NCI-H1436 (cell line): ENCODE data around the gene ZBTB16.

Source experiments
- DNase-seq: peaks from one replicate; lab custom pipeline; 2025; lab: John Stamatoyannopoulos, UW

The ZBTB16 gene

DNA sequence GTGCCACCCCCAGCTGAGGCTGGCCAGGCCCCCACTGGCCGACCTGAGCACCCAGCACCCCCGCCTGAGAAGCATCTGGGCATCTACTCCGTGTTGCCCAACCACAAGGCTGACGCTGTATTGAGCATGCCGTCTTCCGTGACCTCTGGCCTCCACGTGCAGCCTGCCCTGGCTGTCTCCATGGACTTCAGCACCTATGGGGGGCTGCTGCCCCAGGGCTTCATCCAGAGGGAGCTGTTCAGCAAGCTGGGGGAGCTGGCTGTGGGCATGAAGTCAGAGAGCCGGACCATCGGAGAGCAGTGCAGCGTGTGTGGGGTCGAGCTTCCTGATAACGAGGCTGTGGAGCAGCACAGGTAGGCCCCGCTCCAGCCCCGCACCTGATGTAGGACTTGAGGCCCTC is 4.7 kb downstream of the ZBTB16 start:
- DNase-seq: no peak

DNA sequence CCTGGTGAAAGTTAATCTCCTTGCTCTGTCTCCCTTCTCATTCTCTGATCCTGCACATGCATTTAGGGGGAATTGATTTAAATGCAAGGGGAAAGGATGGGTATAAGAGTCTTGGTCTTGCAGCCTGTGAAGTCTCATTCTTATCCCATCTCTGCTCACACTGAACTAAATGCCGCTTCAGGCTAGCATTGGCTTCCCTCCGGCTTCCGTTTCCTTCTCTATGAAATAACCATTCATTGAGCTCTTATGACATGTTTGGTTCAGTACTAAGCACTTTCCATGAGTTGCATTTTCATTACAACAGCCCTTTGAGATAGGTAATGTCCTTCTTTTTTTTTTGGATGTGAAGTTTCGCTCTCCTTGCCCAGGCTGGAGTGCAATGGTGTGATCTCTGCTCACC is 5.6 kb downstream of the ZBTB16 start:
- no peak for DNase-seq

DNA sequence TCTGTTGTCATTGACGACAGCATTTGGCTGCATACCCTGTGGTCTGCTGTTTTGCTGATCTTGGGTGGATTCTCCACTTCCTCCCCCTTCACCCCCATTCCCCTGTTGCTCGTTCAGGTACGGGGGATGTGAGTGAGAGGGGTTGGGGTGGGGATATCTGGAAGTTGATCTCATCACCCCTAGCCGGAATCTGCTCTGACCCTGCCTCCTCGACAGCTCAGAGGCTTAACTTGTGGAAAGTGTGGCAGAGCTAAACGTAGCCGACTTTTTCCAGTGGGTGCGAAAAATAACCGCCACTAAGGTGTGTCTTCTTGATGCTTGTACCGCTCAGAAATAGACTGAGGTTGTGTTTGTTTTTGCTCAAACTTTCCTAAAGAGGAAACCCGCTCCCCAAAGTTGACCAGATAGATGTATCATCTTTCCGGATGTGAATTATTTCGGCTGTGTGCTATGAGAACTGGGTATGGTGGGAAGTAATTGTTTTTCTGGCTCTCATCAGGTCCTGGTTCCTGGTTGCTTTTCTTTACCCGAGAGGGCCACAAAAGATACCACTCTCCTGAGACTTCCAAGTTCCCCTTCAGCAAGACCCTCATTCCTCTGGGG is 6.6 kb downstream of the ZBTB16 start:
- DNase-seq: no peak

DNA sequence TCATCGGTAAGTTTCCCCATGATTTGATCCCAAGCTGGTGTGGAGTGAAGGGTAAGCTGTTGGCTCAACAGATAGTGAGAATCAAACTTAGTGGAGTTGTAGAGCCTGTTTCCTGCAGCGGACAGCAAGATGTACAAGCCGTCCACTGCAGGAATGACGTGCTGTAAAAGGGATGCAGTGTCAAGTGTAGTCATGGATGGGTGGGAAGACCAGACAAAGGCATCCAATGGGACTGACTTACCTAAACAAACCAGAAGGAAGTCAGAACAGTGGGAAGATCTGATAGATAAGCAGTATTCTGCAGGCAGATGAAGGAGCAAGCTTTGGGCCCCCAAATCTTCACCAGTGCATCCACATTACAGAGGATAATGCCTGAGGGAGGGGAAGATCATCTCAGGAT is 8.8 kb downstream of the ZBTB16 start:
- DNase-seq: no peak

DNA sequence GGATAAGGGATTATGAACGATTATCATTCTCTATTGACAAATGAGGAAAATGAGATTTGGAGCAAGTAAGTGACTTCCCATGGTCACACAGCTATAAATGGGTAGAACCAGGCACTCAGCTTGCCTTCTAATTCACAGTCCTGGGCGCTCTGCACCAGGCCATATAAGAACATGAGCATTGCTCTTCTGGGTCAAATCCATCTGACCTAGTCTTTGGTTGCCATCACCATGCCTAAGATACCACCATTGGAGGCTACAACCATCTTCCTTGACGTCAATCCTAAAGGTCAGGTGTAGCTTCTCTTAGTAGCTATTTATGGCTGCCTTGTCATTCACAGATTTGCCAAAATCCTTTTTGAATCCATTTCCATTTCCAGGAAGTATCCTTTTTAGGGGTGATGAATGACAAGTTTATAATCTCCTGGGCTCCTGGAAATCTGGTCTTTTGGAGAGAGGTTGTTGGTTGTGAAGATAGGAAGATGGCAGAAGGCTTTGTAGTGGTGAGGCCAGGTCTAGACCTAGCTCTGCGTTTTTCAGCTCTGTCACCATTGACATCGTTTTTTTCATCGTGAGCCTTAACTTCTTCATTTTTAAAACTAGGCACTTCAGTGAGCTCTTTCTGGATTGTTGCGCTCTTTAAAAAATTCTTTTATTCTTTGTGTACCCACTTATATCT is 11.1 kb downstream of the ZBTB16 start:
- DNase-seq: no peak

DNA sequence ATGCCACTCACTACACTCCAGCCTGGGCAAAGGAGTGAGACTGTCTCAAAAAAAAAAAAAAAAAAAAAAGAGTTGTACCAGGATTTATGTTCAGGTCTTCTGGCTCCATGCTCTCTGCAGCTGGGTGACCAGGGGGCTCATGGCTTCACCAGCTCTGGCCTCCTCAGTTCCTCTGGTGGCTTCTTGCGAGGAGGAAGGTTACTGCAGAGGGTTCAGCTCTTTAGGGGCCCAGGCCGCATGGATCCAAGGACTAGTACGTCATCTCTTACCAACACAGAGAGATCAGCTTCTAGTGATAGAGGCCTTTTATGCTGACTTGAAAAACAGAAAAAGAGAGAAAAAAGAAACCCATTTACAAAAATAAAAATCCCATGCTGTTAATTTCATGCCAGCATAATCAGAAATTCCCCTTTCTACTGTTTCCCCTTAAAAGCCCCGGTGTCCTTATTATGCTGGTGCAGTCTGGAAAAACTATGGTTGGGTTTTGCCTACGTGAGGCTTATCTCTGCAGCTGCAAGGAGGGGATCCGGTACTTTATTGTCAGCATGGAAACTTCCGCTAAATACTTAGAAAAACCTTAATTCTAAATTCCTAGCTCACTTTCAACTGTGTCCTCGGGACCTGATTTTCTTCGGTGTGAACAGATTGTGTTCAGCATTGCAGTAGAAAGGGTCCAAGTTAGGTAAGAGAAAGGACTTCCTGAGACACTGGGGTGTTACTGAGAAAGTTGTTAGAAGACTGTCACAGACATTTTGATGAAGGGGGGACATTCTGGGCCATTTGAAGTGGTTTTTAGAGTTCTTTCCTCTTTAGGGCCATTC is 13.7 kb downstream of the ZBTB16 start:
- no peak for DNase-seq

DNA sequence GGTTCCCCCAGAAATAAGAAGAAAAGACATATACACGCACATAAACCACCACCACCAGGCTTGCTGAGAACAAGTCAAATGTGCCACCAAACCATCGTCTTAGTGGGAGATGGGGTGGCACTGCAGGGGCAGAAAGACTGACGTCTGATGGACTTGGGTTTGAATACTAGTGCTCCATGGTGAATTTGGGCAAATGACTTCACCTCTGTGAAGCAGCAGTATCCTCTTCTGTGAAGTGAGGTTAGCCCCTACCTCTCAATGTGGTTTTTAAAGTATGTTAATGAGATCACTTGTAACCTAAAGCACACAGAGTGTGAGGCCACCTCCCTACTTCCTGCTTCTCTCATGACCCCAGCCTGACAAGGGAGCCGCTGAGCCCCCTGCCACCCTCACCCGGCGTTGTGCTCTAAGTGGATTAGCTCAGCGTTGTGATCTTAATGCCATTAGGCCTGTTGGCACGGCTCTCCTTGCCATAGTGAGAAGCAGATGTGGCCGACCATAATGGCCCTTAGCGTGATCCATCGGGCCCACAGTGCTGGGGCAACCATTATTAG is 14.4 kb downstream of the ZBTB16 start:
- DNase-seq: no peak

DNA sequence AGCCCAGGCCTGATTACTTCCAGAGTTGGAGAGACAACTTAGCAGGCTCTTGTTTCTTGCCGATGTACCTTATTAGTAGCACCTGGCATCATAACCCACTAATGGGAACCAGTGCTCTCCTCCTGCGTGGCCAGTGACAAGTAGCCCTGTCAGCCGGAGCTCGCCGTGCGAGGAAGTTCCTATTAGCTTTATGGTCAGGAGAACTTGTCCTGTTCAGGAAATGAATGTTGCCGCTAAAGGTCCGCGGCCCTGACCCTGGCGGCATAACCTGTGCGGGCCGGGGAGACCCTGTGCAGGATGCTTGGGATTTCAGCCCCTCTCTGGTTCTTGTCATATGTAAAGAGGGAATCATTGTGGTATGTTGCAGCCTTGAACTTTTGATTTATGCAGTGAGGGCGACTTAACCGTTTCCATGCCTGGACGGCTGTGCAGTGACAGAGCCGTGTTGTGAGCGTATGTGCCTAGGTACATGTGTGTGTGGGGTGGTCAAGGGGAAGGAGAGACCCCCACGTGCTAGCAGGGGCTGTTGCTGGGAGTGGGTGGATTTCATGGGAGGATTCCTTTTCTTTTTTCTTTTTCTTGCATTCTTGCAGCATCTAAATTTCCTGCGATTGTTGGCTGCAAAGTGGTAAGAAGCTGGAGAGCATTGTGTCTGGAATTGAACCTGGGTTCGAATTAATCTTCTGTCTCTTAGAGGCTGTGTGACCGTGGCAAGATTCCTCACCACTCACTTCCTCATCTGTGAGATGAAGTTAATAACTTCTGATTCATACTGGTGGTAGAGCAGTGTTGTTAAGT is 15.2 kb downstream of the ZBTB16 start:
- no peak for DNase-seq

DNA sequence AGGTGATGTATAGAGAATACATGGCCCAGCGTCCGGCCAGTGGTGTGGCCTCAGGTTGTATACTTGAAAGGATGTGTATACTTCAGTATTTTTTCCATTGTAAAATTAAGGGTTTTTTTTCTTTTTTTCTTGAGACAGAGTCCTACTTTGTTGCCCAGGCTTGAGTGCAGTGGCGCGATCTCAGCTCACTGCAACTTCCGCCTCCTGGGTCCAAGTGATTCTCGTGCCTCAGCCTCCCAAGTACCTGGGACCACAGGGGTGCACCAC is 15.8 kb downstream of the ZBTB16 start:
- no peak for DNase-seq

DNA sequence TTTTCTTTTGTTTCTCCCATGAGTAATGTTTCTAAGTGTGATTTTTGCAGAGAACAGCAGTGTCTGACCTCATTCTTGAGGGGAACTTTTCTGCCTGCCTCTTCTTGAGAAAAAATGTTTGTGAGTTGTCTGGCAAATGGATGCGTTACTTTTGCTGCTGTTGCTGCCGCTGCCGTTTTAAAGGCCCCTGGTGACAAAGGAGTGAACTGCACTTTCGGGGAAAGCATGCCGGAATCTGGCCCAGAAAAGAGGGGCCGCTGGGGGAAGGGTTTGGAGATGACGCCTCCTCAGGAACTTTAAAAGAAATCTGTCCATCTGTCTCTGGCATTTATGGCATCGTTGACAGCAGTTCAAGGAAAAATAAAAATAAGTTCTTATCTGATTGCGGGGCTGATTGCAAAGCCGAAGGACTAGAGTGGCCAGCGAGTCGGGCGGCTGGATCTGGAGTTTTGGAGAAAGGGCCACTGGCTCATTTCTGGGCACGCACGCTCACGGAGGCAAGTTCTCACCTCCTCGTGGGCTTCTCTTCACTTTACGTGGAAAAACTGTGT is 16.5 kb downstream of the ZBTB16 start:
- no peak for DNase-seq

DNA sequence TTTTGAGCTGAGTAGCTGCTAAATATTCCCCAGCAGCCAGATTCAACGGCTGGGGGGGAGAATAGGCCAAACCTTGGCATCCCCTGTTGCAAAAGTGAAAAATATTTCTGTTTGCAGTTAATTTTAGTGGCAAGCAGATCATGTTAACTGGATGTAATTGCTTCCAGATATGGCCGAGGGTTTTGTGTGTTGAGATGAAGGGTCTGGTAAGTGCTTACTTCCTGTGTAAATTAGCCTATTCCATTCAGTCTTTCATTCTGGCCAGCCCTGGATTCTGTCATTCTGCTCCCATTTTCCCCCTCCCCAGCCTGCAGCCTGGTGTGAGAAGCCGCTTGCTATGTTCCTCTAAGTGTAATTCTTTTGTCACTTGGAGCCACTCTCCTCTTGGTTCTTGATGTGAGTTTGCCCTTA is 17.4 kb downstream of the ZBTB16 start:
- DNase-seq: peak; percentile 25

DNA sequence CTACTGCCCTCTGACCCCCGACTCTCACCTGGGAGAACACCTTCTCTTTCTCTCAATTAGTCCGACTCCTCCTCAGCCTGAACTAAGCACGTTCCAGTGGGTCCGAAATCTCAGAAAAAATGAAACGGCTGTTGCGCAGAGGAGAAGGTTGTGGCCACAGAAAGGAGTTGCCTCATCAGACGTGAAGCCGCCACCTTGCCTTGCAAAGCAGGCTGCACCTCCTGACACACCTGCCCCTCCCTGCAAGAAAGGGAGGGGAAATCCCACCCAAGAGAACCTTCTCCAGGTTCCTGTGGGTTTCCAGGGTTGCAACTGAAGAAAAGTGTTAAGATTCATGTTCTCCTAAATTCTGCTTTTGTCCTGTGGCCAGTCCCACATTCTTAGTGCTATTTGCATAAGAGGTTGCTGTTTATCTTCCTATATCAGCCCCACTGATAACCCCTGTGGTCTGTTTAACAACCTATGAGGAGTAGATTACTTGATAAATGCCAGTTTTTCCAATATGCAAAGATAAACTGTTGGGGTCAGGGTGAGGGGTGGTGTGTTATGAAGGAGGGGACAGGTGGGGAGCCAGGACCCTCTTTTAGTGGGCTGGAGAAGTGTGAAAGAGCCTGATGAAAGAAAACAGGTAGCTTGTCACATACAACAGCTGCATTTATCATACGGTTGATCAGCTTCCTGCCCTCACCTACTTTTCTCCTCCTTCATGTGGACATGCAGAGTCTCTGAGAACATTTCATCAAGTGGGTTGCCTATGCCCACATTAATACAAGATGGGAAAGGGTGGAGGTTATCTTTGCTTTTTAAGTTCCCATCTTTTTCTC is 18.2 kb downstream of the ZBTB16 start:
- no peak for DNase-seq

DNA sequence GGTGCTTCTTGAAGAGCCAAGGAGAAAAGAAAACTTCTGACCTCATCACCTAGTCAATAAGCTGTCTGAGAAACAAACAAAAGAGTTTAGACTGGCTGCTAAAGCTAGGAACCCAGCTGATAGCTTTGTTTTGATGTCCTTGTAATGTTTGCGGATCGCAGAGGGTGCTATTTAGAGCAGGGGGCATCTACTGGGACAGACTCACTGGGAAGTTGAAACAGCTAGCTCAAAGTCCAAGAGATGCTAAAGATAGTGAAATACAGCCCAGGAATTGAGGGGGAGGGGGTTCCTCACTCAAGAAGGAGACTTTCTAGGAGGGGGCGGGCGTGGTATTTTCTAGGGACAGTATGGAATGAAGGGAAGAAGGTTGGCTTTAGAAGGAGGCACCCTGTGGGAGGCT is 18.9 kb downstream of the ZBTB16 start:
- DNase-seq: no peak

DNA sequence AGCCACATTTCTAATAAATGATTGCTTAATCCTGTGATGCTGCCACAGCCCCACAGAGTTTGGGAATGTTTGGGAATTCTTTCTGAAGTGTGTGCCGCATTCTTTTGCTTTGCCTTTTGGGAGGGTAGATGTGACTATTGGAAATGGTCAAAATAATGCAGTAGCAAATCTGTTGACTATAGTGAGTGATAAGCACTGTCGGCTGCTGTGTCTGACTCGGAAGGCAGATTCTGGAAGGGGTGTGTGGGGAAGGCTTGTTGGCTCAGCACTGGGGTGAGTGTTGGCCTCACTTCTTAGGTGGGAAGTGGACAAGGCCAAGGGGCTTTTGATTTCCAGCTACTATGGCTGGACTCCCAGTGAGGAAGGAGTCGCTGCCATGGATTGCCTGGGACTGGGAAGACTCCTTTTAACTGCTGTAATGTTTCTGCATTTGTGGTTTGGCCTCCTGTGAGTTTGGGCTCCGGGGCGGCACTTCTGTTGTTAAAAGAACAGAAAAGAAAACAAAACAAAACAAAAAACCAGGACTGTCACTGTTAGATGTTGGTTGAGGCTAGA is 20.1 kb downstream of the ZBTB16 start:
- DNase-seq: no peak

DNA sequence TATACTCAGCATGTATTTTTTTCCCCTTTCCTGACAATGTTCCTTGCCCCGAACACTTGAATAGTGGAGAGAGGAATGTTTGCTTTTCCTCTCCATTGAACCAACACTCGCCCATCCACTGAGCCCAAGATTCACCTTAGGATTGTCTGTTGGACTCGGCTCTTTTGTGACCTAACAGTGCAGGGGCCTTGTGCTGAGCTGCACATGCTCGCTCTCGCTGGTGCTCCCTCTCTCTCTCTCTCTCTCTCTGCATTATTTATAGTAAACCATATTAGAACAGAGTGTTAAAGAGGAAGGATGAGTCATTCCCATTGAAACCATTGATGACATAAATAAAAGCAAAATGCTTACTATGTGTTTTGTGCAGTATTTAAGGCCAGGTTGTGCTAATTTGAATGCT is 20.7 kb downstream of the ZBTB16 start:
- no peak for DNase-seq

DNA sequence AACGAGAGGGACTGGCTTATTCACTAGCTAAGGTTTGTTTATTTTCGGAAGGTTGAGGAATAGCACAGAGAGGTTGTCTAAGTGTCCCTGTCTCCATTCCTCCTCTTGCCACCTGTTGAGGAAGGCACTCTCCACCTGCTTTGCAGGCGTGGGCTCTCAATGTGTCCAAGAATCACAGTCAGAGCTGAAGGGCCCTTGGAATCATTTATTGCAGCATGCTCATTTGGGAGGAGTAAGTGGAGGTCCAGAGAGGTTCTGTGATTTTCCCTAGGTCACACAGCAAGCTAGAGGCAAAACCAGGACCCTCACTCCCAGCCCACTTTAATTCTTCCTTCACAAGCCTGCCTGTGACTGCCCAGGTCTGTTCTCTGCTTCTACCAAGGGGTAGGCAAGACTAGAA is 21.3 kb downstream of the ZBTB16 start:
- DNase-seq: no peak

DNA sequence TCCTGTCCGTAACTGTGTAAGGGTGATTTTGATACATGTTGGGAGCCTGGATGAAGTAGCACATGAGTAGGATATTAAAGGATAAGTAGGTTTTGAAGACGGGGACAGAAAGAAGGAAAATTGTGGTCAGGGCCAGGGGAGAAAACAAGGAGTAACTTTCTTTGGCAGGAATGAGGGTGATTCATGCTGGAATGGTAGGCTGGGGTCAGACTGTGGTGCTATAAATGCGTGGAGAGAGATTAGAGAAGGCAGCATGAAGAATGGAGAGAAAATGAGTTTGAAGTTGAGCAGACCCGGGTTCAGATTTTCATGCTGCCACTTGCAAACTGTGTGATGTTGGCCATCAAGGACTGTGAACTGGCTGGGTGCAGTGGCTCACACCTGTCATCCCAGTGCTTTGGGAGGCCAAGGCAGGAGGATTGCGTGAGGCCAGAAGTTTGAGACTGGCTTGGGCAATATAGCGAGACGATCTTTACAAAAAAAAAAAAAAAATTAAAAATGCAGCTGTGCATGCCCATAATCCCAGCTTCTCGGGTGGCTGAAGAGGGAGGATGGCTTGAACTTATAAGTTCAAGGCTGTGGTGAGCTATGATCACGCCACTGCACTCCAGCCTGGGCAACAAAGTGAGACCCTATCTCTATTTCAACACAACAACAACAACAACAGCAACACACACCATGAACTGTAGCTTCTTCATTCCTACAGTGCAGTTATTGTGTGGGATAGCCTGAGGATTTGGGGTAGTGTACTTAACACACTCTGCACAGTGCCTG is 22.3 kb downstream of the ZBTB16 start:
- DNase-seq: no peak

DNA sequence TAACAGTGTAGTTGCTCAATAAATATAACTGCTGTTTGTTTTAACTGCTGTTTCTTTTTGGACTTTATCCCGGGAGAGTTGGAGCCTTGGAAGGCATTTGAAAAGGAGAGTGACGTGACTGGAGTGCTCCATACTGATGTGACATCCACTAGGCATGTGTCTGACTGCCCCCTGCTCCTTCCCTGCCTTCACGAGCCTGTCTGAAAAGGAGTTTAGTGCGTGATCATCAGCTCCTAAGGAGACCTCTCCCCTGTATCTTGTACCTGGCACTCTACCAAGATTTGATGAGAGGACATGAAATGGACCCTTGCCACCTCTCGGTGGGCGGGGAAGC is 22.9 kb downstream of the ZBTB16 start:
- no peak for DNase-seq

DNA sequence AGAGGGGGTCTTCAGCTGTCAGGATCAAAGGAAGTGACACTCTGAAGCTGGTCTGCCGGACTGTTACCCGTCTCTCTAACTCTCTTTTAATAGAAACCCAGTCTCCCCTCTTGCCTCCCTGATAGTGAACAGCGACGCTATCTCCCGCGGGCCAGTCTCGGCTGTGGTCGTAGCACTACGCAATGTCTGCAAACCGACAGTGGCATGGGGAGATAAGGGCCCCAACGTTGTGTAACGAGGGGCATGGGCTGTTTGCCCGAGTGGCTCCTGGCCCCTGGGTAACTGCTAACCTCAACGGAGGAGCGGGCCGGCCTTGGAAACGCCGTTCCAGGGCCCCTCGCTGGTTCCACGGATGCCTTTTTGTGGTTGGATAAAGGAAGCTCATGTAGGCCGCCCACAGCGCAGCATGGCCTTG is 23.3 kb downstream of the ZBTB16 start:
- no peak for DNase-seq
